DOHH2 (cell line): ENCODE measurements around the gene BTNL2.

Source experiments
- EZH2phosphoT487 ChIP-seq: fragments of 200-600 bp; sonication (generic); IDR thresholded peaks from 2 replicates; pipeline ENCODE4 v1.6.1; 2017; ENCODE audit warnings: borderline replicate concordance, mild to moderate bottlenecking, antibody characterized with exemption, low read length, moderate library complexity, mixed read lengths
- TF ChIP-seq, protein P1 (sequence below): fragments of 200-600 bp; sonication (generic); IDR thresholded peaks from one replicate; pipeline ENCODE4 v1.5.1; 2014; ENCODE audit warnings: antibody characterized with exemption, mild to moderate bottlenecking, low read depth, low read length; ENCODE audit not compliant: poor library complexity, severe bottlenecking

DNA sequence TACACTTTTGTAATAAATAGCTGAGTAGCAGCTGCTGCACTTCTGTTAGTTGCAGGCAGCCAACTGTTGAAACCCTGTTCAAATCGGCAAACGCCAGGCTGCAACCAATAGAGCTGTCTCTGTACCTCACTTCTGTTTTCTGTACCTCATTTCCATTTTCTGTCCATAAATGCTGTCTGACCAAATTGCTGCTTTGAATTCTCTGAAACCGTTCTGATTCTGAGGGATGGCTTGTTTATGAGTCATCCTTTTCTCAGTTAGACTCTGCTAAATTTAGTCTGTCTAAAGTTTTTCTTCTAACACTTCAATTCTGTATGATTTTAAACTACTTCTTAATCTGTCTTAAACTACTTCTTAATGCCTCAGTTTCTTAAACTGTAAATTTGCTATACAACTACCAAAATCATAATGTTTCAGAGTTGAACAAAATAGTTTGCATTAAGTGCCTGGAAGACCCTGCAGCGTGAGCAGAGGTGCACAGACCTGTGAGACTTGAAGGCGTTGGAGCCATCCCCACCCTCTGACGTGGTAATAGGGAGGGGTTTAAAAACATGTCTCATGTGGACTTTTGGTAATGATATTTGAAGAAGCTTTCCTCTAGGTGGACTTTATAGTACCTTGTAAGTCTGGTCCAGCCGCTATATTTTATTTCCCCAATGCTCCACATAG lies 9.6 kb downstream of the BTNL2 start:
- TF ChIP-seq, protein P1, sequence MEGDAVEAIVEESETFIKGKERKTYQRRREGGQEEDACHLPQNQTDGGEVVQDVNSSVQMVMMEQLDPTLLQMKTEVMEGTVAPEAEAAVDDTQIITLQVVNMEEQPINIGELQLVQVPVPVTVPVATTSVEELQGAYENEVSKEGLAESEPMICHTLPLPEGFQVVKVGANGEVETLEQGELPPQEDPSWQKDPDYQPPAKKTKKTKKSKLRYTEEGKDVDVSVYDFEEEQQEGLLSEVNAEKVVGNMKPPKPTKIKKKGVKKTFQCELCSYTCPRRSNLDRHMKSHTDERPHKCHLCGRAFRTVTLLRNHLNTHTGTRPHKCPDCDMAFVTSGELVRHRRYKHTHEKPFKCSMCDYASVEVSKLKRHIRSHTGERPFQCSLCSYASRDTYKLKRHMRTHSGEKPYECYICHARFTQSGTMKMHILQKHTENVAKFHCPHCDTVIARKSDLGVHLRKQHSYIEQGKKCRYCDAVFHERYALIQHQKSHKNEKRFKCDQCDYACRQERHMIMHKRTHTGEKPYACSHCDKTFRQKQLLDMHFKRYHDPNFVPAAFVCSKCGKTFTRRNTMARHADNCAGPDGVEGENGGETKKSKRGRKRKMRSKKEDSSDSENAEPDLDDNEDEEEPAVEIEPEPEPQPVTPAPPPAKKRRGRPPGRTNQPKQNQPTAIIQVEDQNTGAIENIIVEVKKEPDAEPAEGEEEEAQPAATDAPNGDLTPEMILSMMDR: no peak
- TF ChIP-seq EZH2phosphoT487: no peak
